Measurements from ENCODE around the gene CUX1. TPM values are rescaled to one million over a fixed set of nuclear protein-coding genes. Genes with fewer than 3 reads are reported as not detected.

The CUX1 gene
- total and polyA plus RNA-seq, 10 of the 15 experiments (the other 5 are each of a cell fraction or from before 2014, with no cell fraction given) = 6.1 to 48.6 (median 25.9) TPM

DNA sequence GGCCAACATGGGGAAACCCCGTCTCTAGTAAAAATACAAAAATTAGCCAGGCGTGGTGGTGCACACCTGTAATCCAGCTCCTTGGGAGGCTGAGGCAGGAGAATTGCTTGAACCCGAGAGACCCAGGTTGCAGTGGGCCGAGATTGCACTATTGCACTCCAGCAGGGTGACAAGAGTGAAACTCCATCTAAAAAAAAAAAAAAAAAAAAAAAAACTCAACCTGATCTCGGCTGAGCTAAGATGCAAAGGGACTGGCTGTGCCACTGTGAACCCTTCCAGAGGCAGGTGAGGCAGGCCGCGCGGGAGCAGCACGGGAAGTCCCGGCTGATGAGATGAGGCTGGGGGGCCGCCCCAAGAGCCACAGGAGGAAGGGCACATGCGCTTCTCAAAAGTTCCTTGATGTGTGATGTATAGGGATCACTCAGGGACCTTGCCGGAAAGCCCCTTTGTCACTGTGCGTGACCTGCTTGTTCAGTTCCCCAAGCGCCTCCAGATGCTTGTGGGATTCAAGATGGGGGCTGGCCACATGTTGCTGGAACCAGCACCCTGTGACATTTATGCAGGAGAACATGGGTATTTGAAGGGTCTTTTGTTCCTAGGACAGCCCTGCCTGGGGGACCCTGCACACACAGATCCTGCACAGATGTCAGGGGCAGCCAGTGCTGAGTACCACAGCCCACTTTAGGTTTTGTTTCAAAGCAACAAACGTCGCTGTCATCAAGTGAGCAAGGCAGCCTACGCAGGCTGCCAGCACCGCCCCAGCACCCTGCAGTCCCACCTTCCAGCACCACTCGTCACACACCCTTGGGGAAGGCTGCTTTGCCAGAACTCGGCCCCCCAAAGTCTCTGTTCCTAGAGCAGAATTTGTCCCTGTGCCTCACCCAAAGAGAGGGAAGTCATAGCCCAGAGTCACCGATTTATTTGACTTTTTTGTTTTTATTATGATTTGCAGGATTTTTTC lies 394.4 kb downstream of the CUX1 start (continued):
- TF ChIP-seq BHLHE40 (IDR thresholded peaks at IDR 0.05; ENCODE audit: borderline replicate concordance in 1 of 2, low read depth in 2 of 2, low read length in 1 of 2) (peak; percentile 77 to 92), MAX (IDR thresholded peaks at IDR 0.05; ENCODE audit: low read depth, low read length) (no peak; the same call in 1 of the 2 replicates), POLR2AphosphoS5 (IDR thresholded peaks at IDR 0.05; ENCODE audit: low read length) (peak; percentile 37; the same call in 1 of the 2 replicates), ZBTB33 (IDR thresholded peaks at IDR 0.05) (no peak), CHD4 (IDR thresholded peaks at IDR 0.05) (no peak), TCF3 (IDR thresholded peaks at IDR 0.05; ENCODE audit: borderline replicate concordance, insufficient read depth, low read depth, low read length) (peak; percentile 56; the same call in 1 of the 2 replicates), MTA3 (IDR thresholded peaks at IDR 0.05; ENCODE audit: borderline replicate concordance, low read length) (no peak), RAD51 (IDR thresholded peaks at IDR 0.05) (0 out of 2 replicates have a peak, but pooled peaks have one; percentile 25), NR2C1 (IDR thresholded peaks at IDR 0.05) (no peak), SRF (IDR thresholded peaks at IDR 0.05; ENCODE audit: low read depth in 2 of 2, low read length in 2 of 2) (no peak), CEBPB (IDR thresholded peaks at IDR 0.05; ENCODE audit: borderline replicate concordance in 1 of 2, low read depth in 2 of 2, low read length in 2 of 2) (no peak), BCLAF1 (IDR thresholded peaks at IDR 0.05) (no peak), ESRRA (IDR thresholded peaks at IDR 0.05; ENCODE audit: low read length) (no peak), STAT3 (IDR thresholded peaks at IDR 0.05; ENCODE audit: low read depth, low read length) (no peak), POU2F2 (IDR thresholded peaks at IDR 0.05; ENCODE audit: borderline replicate concordance, low read depth, low read length) (peak; percentile 50; the same call in 2 of the 3 replicates), HSF1 (IDR thresholded peaks at IDR 0.05; ENCODE audit: low read depth, low read length) (no peak), TARDBP (IDR thresholded peaks at IDR 0.05; ENCODE audit: borderline replicate concordance) (no peak), SMC3 (IDR thresholded peaks at IDR 0.05; ENCODE audit: borderline replicate concordance, low read length) (no peak), RELA (IDR thresholded peaks at IDR 0.05; ENCODE audit: borderline replicate concordance, partially characterized antibody) (peak; percentile 98), USF1 (IDR thresholded peaks at IDR 0.05; ENCODE audit: borderline replicate concordance, extremely low read length, insufficient read depth, low read depth, low read length) (no peak), CBFB (IDR thresholded peaks at IDR 0.05; ENCODE audit: low read depth) (peak; percentile 49; the same call in 1 of the 2 replicates), RB1 (IDR thresholded peaks at IDR 0.05; ENCODE audit: borderline replicate concordance) (no peak)
